Fibroblast of peridontal ligament (primary cell): ENCODE measurements around the gene OXCT1.

Source experiments
- DNase-seq: peaks from one replicate; pipeline ENCODE4 v3.0.0-alpha.2; 2010; ENCODE audit errors: extremely low read depth

OXCT1 gene

GRCh38 chr5:41869724-41870626 is at the start of gene OXCT1:
OXCT1 (minus strand) TSS chr5:41870425; CDS start chr5:41870358, 67 bp downstream.
- peak; percentile 75 for DNase-seq

GRCh38 chr5:41918105-41918504 is 47.9 kb upstream of the OXCT1 start:
- no peak for DNase-seq

- DNase-seq = peak; percentile 71
Observed at GRCh38 chr5:41908374-41909079, 38.3 kb upstream of the OXCT1 start.

- DNase-seq = no peak
Observed at GRCh38 chr5:41906151-41906550, 35.9 kb upstream of the OXCT1 start.

- DNase-seq = peak; percentile 100
Observed at GRCh38 chr5:41903892-41904799, 33.9 kb upstream of the OXCT1 start, which contains the start of gene RIMOC1. RIMOC1 (plus strand) TSS chr5:41904344; CDS start chr5:41904368, 24 bp downstream.

GRCh38 chr5:41903382-41903891 is 33.2 kb upstream of the OXCT1 start:
- no peak for DNase-seq

- no peak for DNase-seq
Observed at GRCh38 chr5:41896230-41896629, 26.0 kb upstream of the OXCT1 start.

- DNase-seq = no peak
Observed at GRCh38 chr5:41893074-41893851, 23.0 kb upstream of the OXCT1 start.

GRCh38 chr5:41892031-41892430 is 21.8 kb upstream of the OXCT1 start:
- DNase-seq = no peak

- DNase-seq = no peak
Observed at GRCh38 chr5:41891066-41891707, 21.0 kb upstream of the OXCT1 start.

- DNase-seq = no peak
Observed at GRCh38 chr5:41885286-41885685, 15.1 kb upstream of the OXCT1 start.

- DNase-seq = no peak
Observed at GRCh38 chr5:41883936-41884335, 13.7 kb upstream of the OXCT1 start.

- DNase-seq = no peak
Observed at GRCh38 chr5:41883243-41883642, 13.0 kb upstream of the OXCT1 start.

GRCh38 chr5:41882765-41883164 is 12.5 kb upstream of the OXCT1 start:
- DNase-seq = no peak

GRCh38 chr5:41878643-41879478 is 8.6 kb upstream of the OXCT1 start:
- no peak for DNase-seq

- DNase-seq = no peak
Observed at GRCh38 chr5:41878173-41878572, 7.9 kb upstream of the OXCT1 start.

GRCh38 chr5:41877408-41877807 is 7.2 kb upstream of the OXCT1 start:
- no peak for DNase-seq

GRCh38 chr5:41876678-41877077 is 6.5 kb upstream of the OXCT1 start:
- DNase-seq = no peak

GRCh38 chr5:41875121-41875520 is 4.9 kb upstream of the OXCT1 start:
- no peak for DNase-seq
